ENCODE results near the gene MSTO1.

Gene MSTO1

GRCh38 chr1:155636397-155637153 is 26.6 kb downstream of the MSTO1 start:
- TF ChIP-seq TAF1 (IDR thresholded peaks at IDR 0.05; ENCODE audit: borderline replicate concordance, insufficient read depth, low read length) (no peak), FOXP2 (optimal IDR thresholded peaks at IDR 0.05; ENCODE audit: borderline replicate concordance, extremely low read depth, extremely low read length, insufficient read depth) (no peak), POLR2AphosphoS5 (IDR thresholded peaks at IDR 0.05; ENCODE audit: low read depth, low read length) (no peak)

- TF ChIP-seq POLR2AphosphoS5 (IDR thresholded peaks at IDR 0.05; ENCODE audit: low read depth, low read length) (no peak), TAF1 (IDR thresholded peaks at IDR 0.05; ENCODE audit: borderline replicate concordance, insufficient read depth, low read length) (no peak), FOXP2 (optimal IDR thresholded peaks at IDR 0.05; ENCODE audit: borderline replicate concordance, extremely low read depth, extremely low read length, insufficient read depth) (no peak), SIN3A (IDR thresholded peaks at IDR 0.05; ENCODE audit: borderline replicate concordance, insufficient read depth, low read length) (no peak), REST (IDR thresholded peaks at IDR 0.05; ENCODE audit: insufficient read depth in 1 of 2, low read depth in 2 of 2, low read length in 2 of 2) (no peak)
Observed at GRCh38 chr1:155640367-155640766, 30.3 kb downstream of the MSTO1 start.

GRCh38 chr1:155643230-155643629 is 33.2 kb downstream of the MSTO1 start:
- TF ChIP-seq SIN3A (IDR thresholded peaks at IDR 0.05; ENCODE audit: borderline replicate concordance, insufficient read depth, low read length), result no peak
- no peak for TF ChIP-seq FOXP2 (optimal IDR thresholded peaks at IDR 0.05; ENCODE audit: borderline replicate concordance, extremely low read depth, extremely low read length, insufficient read depth)
- no peak for TF ChIP-seq POLR2AphosphoS5 (IDR thresholded peaks at IDR 0.05; ENCODE audit: low read depth, low read length)
- no peak for TF ChIP-seq TAF1 (IDR thresholded peaks at IDR 0.05; ENCODE audit: borderline replicate concordance, insufficient read depth, low read length)
- no peak for TF ChIP-seq REST (IDR thresholded peaks at IDR 0.05; ENCODE audit: insufficient read depth in 1 of 2, low read depth in 2 of 2, low read length in 2 of 2)

- TF ChIP-seq POLR2AphosphoS5 (IDR thresholded peaks at IDR 0.05; ENCODE audit: low read depth, low read length) (no peak), SIN3A (IDR thresholded peaks at IDR 0.05; ENCODE audit: borderline replicate concordance, insufficient read depth, low read length) (no peak), REST (IDR thresholded peaks at IDR 0.05; ENCODE audit: insufficient read depth in 1 of 2, low read depth in 2 of 2, low read length in 2 of 2) (no peak), FOXP2 (optimal IDR thresholded peaks at IDR 0.05; ENCODE audit: borderline replicate concordance, extremely low read depth, extremely low read length, insufficient read depth) (no peak), TAF1 (IDR thresholded peaks at IDR 0.05; ENCODE audit: borderline replicate concordance, insufficient read depth, low read length) (no peak)
Observed at GRCh38 chr1:155645034-155645598, 35.1 kb downstream of the MSTO1 start.

GRCh38 chr1:155645648-155646047 is 35.6 kb downstream of the MSTO1 start:
- TF ChIP-seq POLR2AphosphoS5 (IDR thresholded peaks at IDR 0.05; ENCODE audit: low read depth, low read length) (no peak), FOXP2 (optimal IDR thresholded peaks at IDR 0.05; ENCODE audit: borderline replicate concordance, extremely low read depth, extremely low read length, insufficient read depth) (no peak), TAF1 (IDR thresholded peaks at IDR 0.05; ENCODE audit: borderline replicate concordance, insufficient read depth, low read length) (no peak), SIN3A (IDR thresholded peaks at IDR 0.05; ENCODE audit: borderline replicate concordance, insufficient read depth, low read length) (no peak), REST (IDR thresholded peaks at IDR 0.05; ENCODE audit: insufficient read depth in 1 of 2, low read depth in 2 of 2, low read length in 2 of 2) (no peak)

Data from PFSK-1 (cell line).